Kidney (tissue), 14 donors: ENCODE results near the gene CFDP1. TPM values are rescaled to one million over a fixed set of nuclear protein-coding genes. Genes with fewer than 3 reads are reported as not detected.

Experiments used
- DNase-seq, 5 donors: peaks; one replicate each; pipeline ENCODE4 v3.0.0-alpha.2; 2013 to 2020
- FAIRE-seq: peaks from 2 replicates; lab custom pipeline; 2012; peaks lifted over from hg19 to GRCh38; lab: Jason Lieb, UNC
- H3K27ac ChIP-seq, 2 donors: one replicate each; pipeline ENCODE4 v1.7.0; 2013; ENCODE audit warnings: low read depth in 2 of 2, low read length in 2 of 2, inconsistent platforms in 1 of 2
- H3K27me3 ChIP-seq: one replicate; pipeline ENCODE4 v1.7.1; 2013; ENCODE audit warnings: low read length, inconsistent platforms; ENCODE audit not compliant: control insufficient read depth, insufficient read depth
- H3K36me3 ChIP-seq, 3 donors: one replicate each; pipeline versions ENCODE4 v1.7.0 to v1.7.1; 2013; ENCODE audit warnings: low read length in 3 of 3, control low read depth in 1 of 3, inconsistent platforms in 1 of 3; ENCODE audit not compliant: insufficient read depth in 3 of 3, control insufficient read depth in 2 of 3
- H3K4me1 ChIP-seq, 3 donors: one replicate each; pipeline versions ENCODE4 v1.7.0 to v1.7.1; 2013; ENCODE audit warnings: low read length in 3 of 3, inconsistent platforms in 1 of 3, low read depth in 1 of 3; ENCODE audit not compliant: control insufficient read depth in 2 of 3, insufficient read depth in 2 of 3
- H3K4me3 ChIP-seq, 3 donors: one replicate each; pipeline versions ENCODE4 v1.7.0 to v1.8.1; 2013; ENCODE audit warnings: low read length in 3 of 3, control low read depth in 1 of 3, inconsistent platforms in 1 of 3
- H3K9ac ChIP-seq, 3 donors: one replicate each; pipeline versions ENCODE4 v1.7.0 to v1.7.1; 2013; ENCODE audit warnings: low read length in 3 of 3, control low read depth in 1 of 3, inconsistent platforms in 1 of 3
- H3K9me3 ChIP-seq, 3 donors: one replicate each; pipeline versions ENCODE4 v1.7.0 to v1.7.1; 2013; ENCODE audit warnings: low read length in 3 of 3, control low read depth in 1 of 3, inconsistent platforms in 1 of 3; ENCODE audit not compliant: control insufficient read depth in 2 of 3, insufficient read depth in 1 of 3
- intact Hi-C: fragments of 100-400 bp; cut with DNase I; formaldehyde crosslinking; loops from one replicate; pipeline ENCODE4 v1.11.1; 2022
- polyA plus RNA-seq: library from polyadenylated mRNA; stranded (reverse); fragments of 350-450 nt; fragmentation: Illumina TruSeq; extraction: RNeasy Lipid Tissue Mini Kit (QIAGEN cat#74804); gene quantifications from one replicate; pipeline ENCODE4 v1.2.3, GENCODE V29; 2014; ENCODE audit warnings: low read depth, low replicate concordance; ENCODE audit not compliant: insufficient read depth
- total RNA-seq: library from RNA; stranded (reverse); fragmentation: NEBNext Ultra II Directional; extraction: Animal tissue kit (Norgen Biotek cat#: 25700); gene quantifications from one replicate; pipeline ENCODE4 v1.2.1, GENCODE V29; 2021
- TF ChIP-seq, protein P1 (sequence below): IDR thresholded peaks from 3 replicates; pipeline ENCODE4 v1.5.1; 2012; ENCODE audit warnings: mild to moderate bottlenecking, moderate library complexity, borderline replicate concordance; ENCODE audit not compliant: insufficient read depth; ENCODE audit errors: extremely low read depth
- donor health status: control.
- donor health status: control.
- donor health status: control.
- donor health status: control.
- donor health status: control.
- donor health status: DM: yes; HTN: yes; CAD: no.
- donor health status: Normal renal cell carcinoma (clear cell type).

CFDP1 gene
- total and polyA plus RNA-seq, 2 donors from 2014 or later: 53.5 to 148 TPM

GRCh38 chr16:75351183-75351582 is 82.1 kb downstream of the CFDP1 start:
- intact Hi-C loops: no loop called here
- Histone ChIP-seq H3K9me3 (no peaks in the 10 kb centered on the region), H3K4me3 (no peak overlapping the region), H3K27ac (no peak overlapping the region), H3K4me1 (no peaks in the 10 kb centered on the region), H3K27me3 (no peaks in the 10 kb centered on the region), H3K36me3 (no peaks in the 10 kb centered on the region), H3K9ac (no peak overlapping the region)
- TF ChIP-seq, protein P1, sequence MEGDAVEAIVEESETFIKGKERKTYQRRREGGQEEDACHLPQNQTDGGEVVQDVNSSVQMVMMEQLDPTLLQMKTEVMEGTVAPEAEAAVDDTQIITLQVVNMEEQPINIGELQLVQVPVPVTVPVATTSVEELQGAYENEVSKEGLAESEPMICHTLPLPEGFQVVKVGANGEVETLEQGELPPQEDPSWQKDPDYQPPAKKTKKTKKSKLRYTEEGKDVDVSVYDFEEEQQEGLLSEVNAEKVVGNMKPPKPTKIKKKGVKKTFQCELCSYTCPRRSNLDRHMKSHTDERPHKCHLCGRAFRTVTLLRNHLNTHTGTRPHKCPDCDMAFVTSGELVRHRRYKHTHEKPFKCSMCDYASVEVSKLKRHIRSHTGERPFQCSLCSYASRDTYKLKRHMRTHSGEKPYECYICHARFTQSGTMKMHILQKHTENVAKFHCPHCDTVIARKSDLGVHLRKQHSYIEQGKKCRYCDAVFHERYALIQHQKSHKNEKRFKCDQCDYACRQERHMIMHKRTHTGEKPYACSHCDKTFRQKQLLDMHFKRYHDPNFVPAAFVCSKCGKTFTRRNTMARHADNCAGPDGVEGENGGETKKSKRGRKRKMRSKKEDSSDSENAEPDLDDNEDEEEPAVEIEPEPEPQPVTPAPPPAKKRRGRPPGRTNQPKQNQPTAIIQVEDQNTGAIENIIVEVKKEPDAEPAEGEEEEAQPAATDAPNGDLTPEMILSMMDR: no peak
- FAIRE-seq (no peak), DNase-seq (no peak)

GRCh38 chr16:75345711-75346110 is 87.6 kb downstream of the CFDP1 start:
- intact Hi-C loops: no loop called here
- peaks cover 17 to 37% (median 20%) of the 10 kb centered on the region in 3 donors for H3K4me1 ChIP-seq
- no peaks in the 10 kb centered on the region for H3K27me3 ChIP-seq
- FAIRE-seq (no peak), DNase-seq (no peak)
- TF ChIP-seq, protein P1: no peak
- H3K36me3 ChIP-seq: no peaks in the 10 kb centered on the region
- H3K9ac ChIP-seq: no peak overlapping the region
- H3K27ac ChIP-seq: no peak overlapping the region
- no peaks in the 10 kb centered on the region for H3K9me3 ChIP-seq
- no peak overlapping the region for H3K4me3 ChIP-seq

DNA sequence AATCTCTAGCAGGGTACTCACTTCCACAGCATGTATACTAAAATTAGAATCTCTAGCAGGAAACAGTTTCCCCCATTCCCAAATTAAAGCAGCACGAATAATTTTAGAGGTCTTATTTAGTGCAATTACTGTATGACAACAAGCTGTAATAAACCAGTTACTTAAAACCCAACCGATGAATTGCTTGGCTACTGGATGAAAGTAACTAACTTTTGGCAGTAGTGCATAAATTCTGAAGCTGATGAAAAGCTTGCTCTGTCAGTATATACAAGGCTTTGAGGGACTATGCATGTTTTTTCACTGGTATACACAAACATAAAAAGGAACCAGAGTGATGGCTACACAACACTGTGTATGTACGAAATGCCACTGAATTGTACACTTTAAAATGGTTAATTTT is 89.4 kb downstream of the CFDP1 start:
- Histone ChIP-seq H3K4me1 (peaks cover 19 to 46% (median 21%) of the 10 kb centered on the region in 3 donors), H3K9me3 (no peaks in the 10 kb centered on the region), H3K36me3 (no peaks in the 10 kb centered on the region), H3K27me3 (no peaks in the 10 kb centered on the region), H3K4me3 (no peak overlapping the region), H3K27ac (no peak overlapping the region), H3K9ac (no peak overlapping the region)
- peak in 2 of 5 donors; percentile 35 to 70 for DNase-seq
- FAIRE-seq: no peak
- intact Hi-C loops: no loop called here
- TF ChIP-seq, protein P1: no peak

- H3K9me3 ChIP-seq: no peaks in the 10 kb centered on the region
- intact Hi-C loops: no loop called here
Measured at GRCh38 chr16:75343286-75343685, 90.0 kb downstream of the CFDP1 start.

More at GRCh38 chr16:75343286-75343685, 90.0 kb downstream of the CFDP1 start:
- peak overlapping the region in 1 of 2 donors; percentile 80 for H3K27ac ChIP-seq
- no peak for FAIRE-seq
- TF ChIP-seq, protein P1: no peak
- H3K9ac ChIP-seq: no peak overlapping the region
- no peak for DNase-seq
- H3K4me1 ChIP-seq: peaks cover 19 to 46% (median 21%) of the 10 kb centered on the region in 3 donors
- no peak overlapping the region for H3K4me3 ChIP-seq
- no peaks in the 10 kb centered on the region for H3K27me3 ChIP-seq
- H3K36me3 ChIP-seq: no peaks in the 10 kb centered on the region
